IMR-90 (cell line): ENCODE results near the gene FAM168A. TPM values are rescaled to one million over a fixed set of nuclear protein-coding genes. Genes with fewer than 3 reads are reported as not detected.

Experiments used
- ATAC-seq: fragments of 200-7000 bp; cut with Tn5 transposase; 2 replicates; pipeline ENCODE4 v1.9.1; 2020; ENCODE audit warnings: low read depth, mild to moderate bottlenecking, moderate library complexity
- BruUV-seq: library from RNA; stranded (reverse); fragments of 400-500 nt; replicated peaks from 2 replicates; lab custom pipeline; 2021; lab: Mats Ljungman, UMichigan
- CTCF ChIA-PET: fragments of 300-600 bp; formaldehyde crosslinking; extraction: SDS; loops from one replicate; lab custom pipeline; 2021; ENCODE audit warnings: antibody characterized with exemption; lab: Yijun Ruan, JAX
- POLR2A ChIA-PET: fragments of 300-600 bp; sonication (Branson Sonifier 250); formaldehyde crosslinking; loops from one replicate; lab custom pipeline; 2022; ENCODE audit warnings: antibody characterized with exemption; ENCODE audit not compliant: unreplicated experiment; lab: Charles Lee
- DNase-seq: peaks from one replicate; pipeline ENCODE4 v3.0.0; 2013
- H2AFZ ChIP-seq: replicated peaks from 2 replicates; pipeline ENCODE3; 2013; ENCODE audit warnings: low read length, mild to moderate bottlenecking; ENCODE audit not compliant: poor library complexity
- H2AK5ac ChIP-seq: 2 replicates; pipeline ENCODE4 v1.6.1; 2013; ENCODE audit warnings: low read depth, low read length, inconsistent platforms
- H2AK9ac ChIP-seq: replicated peaks from 2 replicates; pipeline ENCODE3; 2013; ENCODE audit warnings: mild to moderate bottlenecking, low read depth, low read length, moderate library complexity; ENCODE audit not compliant: poor library complexity
- H2BK120ac ChIP-seq: 2 replicates; pipeline ENCODE4 v1.6.1; 2013; ENCODE audit warnings: low read depth, low read length, inconsistent platforms
- H2BK15ac ChIP-seq: 3 replicates; pipeline ENCODE4 v1.6.1; 2013; ENCODE audit warnings: low read depth, low read length, inconsistent platforms
- H2BK20ac ChIP-seq: 2 replicates; pipeline ENCODE4 v1.6.1; 2013; ENCODE audit warnings: low read depth, mild to moderate bottlenecking, inconsistent platforms, low read length, moderate library complexity
- H2BK5ac ChIP-seq: 2 replicates; pipeline ENCODE4 v1.6.1; 2013; ENCODE audit warnings: mild to moderate bottlenecking, low read depth, low read length, inconsistent platforms; ENCODE audit not compliant: poor library complexity, severe bottlenecking
- H3K14ac ChIP-seq: replicated peaks from 2 replicates; pipeline ENCODE4 v1.6.1; 2013; ENCODE audit warnings: low read depth, low read length, inconsistent platforms
- H3K18ac ChIP-seq: 2 replicates; pipeline ENCODE4 v1.6.1; 2013; ENCODE audit warnings: low read depth, low read length, control low read depth
- H3K23ac ChIP-seq: 2 replicates; pipeline ENCODE4 v1.6.1; 2013; ENCODE audit warnings: low read depth, low read length, inconsistent platforms
- H3K27ac ChIP-seq: 2 replicates; pipeline ENCODE4 v1.5.1; 2013; ENCODE audit warnings: mild to moderate bottlenecking, control low read depth, low read length; ENCODE audit not compliant: insufficient read depth
- H3K27me3 ChIP-seq: 2 replicates; pipeline ENCODE4 v1.6.1; 2013; ENCODE audit warnings: low read length; ENCODE audit not compliant: control insufficient read depth, insufficient read depth
- H3K36me3 ChIP-seq: 2 replicates; pipeline ENCODE4 v1.6.1; 2013; ENCODE audit warnings: low read length, mixed read lengths; ENCODE audit not compliant: control insufficient read depth, insufficient read depth
- H3K4ac ChIP-seq: 2 replicates; pipeline ENCODE4 v1.6.1; 2013; ENCODE audit warnings: low read depth, low read length, inconsistent platforms
- H3K4me1 ChIP-seq: 2 replicates; pipeline ENCODE4 v1.6.1; 2013; ENCODE audit warnings: low read length, mixed read lengths; ENCODE audit not compliant: control insufficient read depth, insufficient read depth
- H3K4me2 ChIP-seq: 2 replicates; pipeline ENCODE4 v1.6.1; 2013; ENCODE audit warnings: low read depth, mild to moderate bottlenecking, control low read depth, low read length, moderate library complexity
- H3K4me3 ChIP-seq: 2 replicates; pipeline ENCODE4 v1.5.1; 2013; ENCODE audit warnings: low read depth, mild to moderate bottlenecking, control low read depth, low read length, moderate library complexity; ENCODE audit not compliant: insufficient read depth
- H3K56ac ChIP-seq: 2 replicates; pipeline ENCODE4 v1.6.1; 2013; ENCODE audit warnings: low read length, inconsistent platforms; ENCODE audit not compliant: insufficient read depth; ENCODE audit errors: extremely low read depth
- H3K79me1 ChIP-seq, 2 experiments: 2 replicates each; pipeline ENCODE4 v1.6.1; 2013; ENCODE audit warnings: low read length in 2 of 2, inconsistent platforms in 1 of 2, low read depth in 1 of 2
- H3K9ac ChIP-seq: 2 replicates; pipeline ENCODE4 v1.6.1; 2013; ENCODE audit warnings: low read depth, low read length, control low read depth
- H3K9me1 ChIP-seq: 2 replicates; pipeline ENCODE4 v1.6.1; 2013; ENCODE audit warnings: low read length, inconsistent platforms; ENCODE audit not compliant: insufficient read depth
- H3K9me3 ChIP-seq: 2 replicates; pipeline ENCODE4 v1.6.1; 2013; ENCODE audit warnings: low read length; ENCODE audit not compliant: control insufficient read depth, insufficient read depth
- H4K20me1 ChIP-seq: 2 replicates; pipeline ENCODE4 v1.6.1; 2013; ENCODE audit warnings: low read length, inconsistent platforms; ENCODE audit not compliant: insufficient read depth
- H4K5ac ChIP-seq: 2 replicates; pipeline ENCODE4 v1.6.1; 2013; ENCODE audit warnings: mild to moderate bottlenecking, low read depth, low read length, control low read depth
- H4K8ac ChIP-seq, 2 experiments: 2 replicates each; pipeline ENCODE4 v1.6.1; 2013; ENCODE audit warnings: low read depth in 2 of 2, low read length in 2 of 2, control low read depth in 1 of 2, inconsistent platforms in 1 of 2
- H4K91ac ChIP-seq: 2 replicates; pipeline ENCODE4 v1.6.1; 2013; ENCODE audit warnings: low read depth, low read length, inconsistent platforms; ENCODE audit not compliant: insufficient read depth
- BHLHE40 ChIP-seq: fragments of 150-350 bp; IDR thresholded peaks from 2 replicates; pipeline ENCODE4 v1.6.1; 2016; ENCODE audit warnings: mild to moderate bottlenecking, low read depth, low read length
- CEBPB ChIP-seq: IDR thresholded peaks from 2 replicates; pipeline ENCODE4 v1.6.1; 2012; ENCODE audit warnings: low read depth, low read length, improper control_type of control experiment
- CTCF ChIP-seq: conservative IDR thresholded peaks from 2 replicates; pipeline ENCODE4 v1.5.1; 2012; ENCODE audit warnings: mild to moderate bottlenecking, low read depth, low read length, improper control_type of control experiment
- FOS ChIP-seq: fragments of 150-350 bp; IDR thresholded peaks from 2 replicates; pipeline ENCODE4 v1.6.1; 2016; ENCODE audit warnings: low read depth, low read length
- MAZ ChIP-seq: IDR thresholded peaks from 2 replicates; pipeline ENCODE4 v1.6.1; 2012; ENCODE audit warnings: low read depth, mild to moderate bottlenecking, low read length, improper control_type of control experiment, moderate library complexity, borderline replicate concordance
- NFE2L2 ChIP-seq: fragments of 150-350 bp; IDR thresholded peaks from 2 replicates; pipeline ENCODE4 v1.6.1; 2016; ENCODE audit warnings: low read depth, mild to moderate bottlenecking, low read length
- RAD21 ChIP-seq: IDR thresholded peaks from 2 replicates; pipeline ENCODE4 v1.6.1; 2012; ENCODE audit warnings: low read length, improper control_type of control experiment
- RCOR1 ChIP-seq: IDR thresholded peaks from 2 replicates; pipeline ENCODE4 v1.6.1; 2012; ENCODE audit warnings: mild to moderate bottlenecking, low read length, improper control_type of control experiment; ENCODE audit not compliant: insufficient replicate concordance
- WGBS, 2 experiments: methylation state at CpG; one replicate each; pipeline versions ENCODE4 v1.1.5 to v1.1.7; 2013; ENCODE audit warnings: missing lambda C conversion rate in 2 of 2; ENCODE audit not compliant: insufficient read length in 1 of 2; ENCODE audit errors: extremely low coverage in 2 of 2; 5-methylcytosine and 5-hydroxymethylcytosine counted together
- dilution Hi-C: fragments of 300-500 bp; cut with HindIII; formaldehyde crosslinking; loops from one replicate; pipeline ENCODE4 v1.14.3; 2018; ENCODE audit warnings: low sequenced_read_pairs; ENCODE audit not compliant: unreplicated experiment
- in situ Hi-C: fragments of 300-500 bp; cut with MboI; formaldehyde crosslinking; loops from 3 replicates; pipeline ENCODE4 v1.14.3; 2019; ENCODE audit warnings: low sequenced_read_pairs, inconsistent platforms, mixed read lengths
- intact Hi-C: fragments of 100-400 bp; cut with micrococcal nuclease; formaldehyde crosslinking; loops from 2 replicates; pipeline ENCODE4 v1.10.0; 2022
- polyA plus RNA-seq, 3 experiments: library from polyadenylated mRNA; depleted of rRNA; stranded (reverse); fragments of >200 nt; gene quantifications; 2 replicates each; pipeline ENCODE4 v1.2.3, GENCODE V29; 2012; ENCODE audit warnings: low replicate concordance in 1 of 3
- total RNA-seq: library from RNA; depleted of rRNA; stranded (reverse); fragments of >200 nt; gene quantifications from 2 replicates; pipeline ENCODE4 v1.2.3, GENCODE V29; 2012

FAM168A gene
- total and polyA plus RNA-seq, 2 of the 4 experiments (the other 2 are of a cell fraction): 13.1 to 22.8 TPM

DNA sequence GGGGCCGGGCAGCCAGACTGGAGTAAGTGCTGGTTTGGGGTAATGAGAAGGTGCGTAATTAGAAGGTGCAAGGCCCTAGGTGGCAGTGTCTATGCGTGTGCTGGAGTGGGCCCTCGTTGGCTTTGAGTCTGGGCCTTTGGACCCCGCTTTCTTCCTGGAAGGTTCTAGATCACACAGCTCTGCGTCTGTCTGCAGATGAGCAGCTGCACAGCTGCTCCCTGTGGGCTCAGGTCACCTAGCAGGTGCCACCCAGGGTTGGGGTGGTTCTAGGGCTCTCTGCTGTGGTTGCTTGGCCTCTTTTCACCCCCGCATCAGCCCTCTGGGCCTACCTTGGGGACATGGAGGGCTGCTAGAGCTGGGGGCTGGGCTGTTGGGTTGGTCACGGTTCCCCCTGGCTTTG is 211.4 kb downstream of the FAM168A start:
- H3K9me1 ChIP-seq: peaks cover 21% of the 10 kb centered on the region; the same call in 1 of the 2 replicates
- no peak overlapping the region for H2BK5ac ChIP-seq
- no peaks in the 10 kb centered on the region for H3K27me3 ChIP-seq
- H3K9me3 ChIP-seq: no peaks in the 10 kb centered on the region
- no peaks in the 10 kb centered on the region for H3K36me3 ChIP-seq
- no peak overlapping the region for H4K91ac ChIP-seq
- dilution Hi-C loops: no loop called here
- H2BK120ac ChIP-seq: no peak overlapping the region
- H3K27ac ChIP-seq: no peak overlapping the region
- no peak overlapping the region for H3K14ac ChIP-seq
- CTCF ChIA-PET: no interaction called here
- no peak overlapping the region for H2BK20ac ChIP-seq
- no peak overlapping the region for H2AK5ac ChIP-seq
- H3K23ac ChIP-seq: no peak overlapping the region
- DNase-seq (no peak), ATAC-seq (no peak)
- intact Hi-C loops: no loop called here
- no peak overlapping the region for H3K4me3 ChIP-seq
- no peak overlapping the region for H3K9ac ChIP-seq
- BruUV-seq: no TSS peak
- H2BK15ac ChIP-seq: no peak overlapping the region
- 97% methylated on average over 4 of the region's 8 CpGs; no CpG with 5 or more reads in 1 of the 2 experiments for WGBS, 2 experiments
- H2AFZ ChIP-seq: no peak overlapping the region
- peaks cover 33% of the 10 kb centered on the region for H3K4me1 ChIP-seq
- H3K79me1 ChIP-seq: peaks cover 36 to 54% of the 10 kb centered on the region in 2 experiments
- H4K20me1 ChIP-seq: peaks cover 24% of the 10 kb centered on the region
- no peak overlapping the region for H3K18ac ChIP-seq
- in situ Hi-C loops: no loop called here
- H3K4ac ChIP-seq: 0 out of 2 replicates have a peak overlapping the region, but pooled peaks have one; percentile 9
- no peak overlapping the region for H4K8ac ChIP-seq
- no peak overlapping the region for H4K5ac ChIP-seq
- no peak overlapping the region for H3K4me2 ChIP-seq
- H3K56ac ChIP-seq: no peak overlapping the region
- POLR2A ChIA-PET: no interaction called here
- H2AK9ac ChIP-seq: peak overlapping the region; percentile 86
- no peak for TF ChIP-seq CEBPB
- no peak for TF ChIP-seq FOS
- no peak for TF ChIP-seq RCOR1
- TF ChIP-seq RAD21: no peak
- no peak for TF ChIP-seq BHLHE40
- TF ChIP-seq NFE2L2: no peak
- no peak for TF ChIP-seq MAZ
- no peak for TF ChIP-seq CTCF
